Endodermal cell (in vitro differentiated cells): Measurements from ENCODE around the gene BUB3. TPM values are rescaled to one million over a fixed set of nuclear protein-coding genes. Genes with fewer than 3 reads are reported as not detected.

Source experiments
- DNase-seq: peaks from one replicate; pipeline ENCODE4 v3.0.0-alpha.2; 2017
- H3K27ac ChIP-seq: 2 replicates; pipeline ENCODE4 v1.5.1; 2013; ENCODE audit warnings: mild to moderate bottlenecking, low read depth, low read length, moderate library complexity
- H3K27me3 ChIP-seq: 2 replicates; pipeline ENCODE4 v1.6.1; 2013; ENCODE audit warnings: mild to moderate bottlenecking, low read length, moderate library complexity; ENCODE audit not compliant: insufficient read depth, control insufficient read depth, poor library complexity, severe bottlenecking
- H3K36me3 ChIP-seq: 2 replicates; pipeline ENCODE4 v1.7.0; 2013; ENCODE audit warnings: mild to moderate bottlenecking, low read length, moderate library complexity; ENCODE audit not compliant: control insufficient read depth, insufficient read depth
- H3K4me1 ChIP-seq: one replicate; pipeline ENCODE4 v1.7.0; 2013; ENCODE audit warnings: low read length; ENCODE audit not compliant: control insufficient read depth, insufficient read depth
- H3K4me3 ChIP-seq: 2 replicates; pipeline ENCODE4 v1.5.1; 2013; ENCODE audit warnings: mild to moderate bottlenecking, low read length, moderate library complexity
- H3K9ac ChIP-seq: 2 replicates; pipeline ENCODE4 v1.6.1; 2013; ENCODE audit warnings: mild to moderate bottlenecking, low read length, moderate library complexity; ENCODE audit not compliant: poor library complexity, severe bottlenecking; ENCODE audit errors: extremely low read depth
- H3K9me3 ChIP-seq: 2 replicates; pipeline ENCODE4 v1.6.1; 2013; ENCODE audit warnings: mild to moderate bottlenecking, low read length, moderate library complexity; ENCODE audit not compliant: control insufficient read depth
- H3K27ac Mint-ChIP-seq: 2 replicates; pipeline ENCODE4 v1.8.0; 2020; ENCODE audit warnings: mixed read lengths
- H3K27me3 Mint-ChIP-seq: 2 replicates; pipeline ENCODE4 v1.8.0; 2021; ENCODE audit warnings: mild to moderate bottlenecking, mixed read lengths; ENCODE audit not compliant: insufficient read depth
- H3K36me3 Mint-ChIP-seq: 2 replicates; pipeline ENCODE4 v1.8.0; 2020; ENCODE audit warnings: low read depth, mixed read lengths
- H3K4me1 Mint-ChIP-seq: 2 replicates; pipeline ENCODE4 v1.8.0; 2020; ENCODE audit warnings: mixed read lengths
- H3K4me3 Mint-ChIP-seq: 2 replicates; pipeline ENCODE4 v1.8.0; 2020; ENCODE audit warnings: mild to moderate bottlenecking, moderate library complexity, mixed read lengths
- H3K9me3 Mint-ChIP-seq: 2 replicates; pipeline ENCODE4 v1.8.0; 2020; ENCODE audit warnings: mild to moderate bottlenecking, mixed read lengths
- WGBS, 2 experiments: methylation state at CpG; one replicate each; pipeline versions ENCODE4 v1.1.5 to v1.1.7; 2013; ENCODE audit warnings: missing lambda C conversion rate in 2 of 2, mixed read lengths in 1 of 2; ENCODE audit not compliant: insufficient coverage in 1 of 2, insufficient read length in 1 of 2; 5-methylcytosine and 5-hydroxymethylcytosine counted together
- total RNA-seq, 2 donors: library from RNA; stranded (reverse); fragmentation: NEBNext Ultra II Directional in 1 of 2; extraction: Animal tissue kit (Norgen Biotek cat#: 25700) in 1 of 2; gene quantifications; 2 replicates in 1 of 2; 3 replicates in 1 of 2; pipeline ENCODE4 v1.2.1, GENCODE V29; 2021
- TF ChIP-seq, protein P1 (sequence below): fragments of 200-600 bp; sonication (generic); conservative IDR thresholded peaks from 2 replicates; pipeline ENCODE4 v1.5.0; 2021; ENCODE audit warnings: antibody characterized with exemption, mild to moderate bottlenecking

Gene BUB3
- total RNA-seq, 2 donors from 2014 or later, result 113 to 130 TPM

DNA sequence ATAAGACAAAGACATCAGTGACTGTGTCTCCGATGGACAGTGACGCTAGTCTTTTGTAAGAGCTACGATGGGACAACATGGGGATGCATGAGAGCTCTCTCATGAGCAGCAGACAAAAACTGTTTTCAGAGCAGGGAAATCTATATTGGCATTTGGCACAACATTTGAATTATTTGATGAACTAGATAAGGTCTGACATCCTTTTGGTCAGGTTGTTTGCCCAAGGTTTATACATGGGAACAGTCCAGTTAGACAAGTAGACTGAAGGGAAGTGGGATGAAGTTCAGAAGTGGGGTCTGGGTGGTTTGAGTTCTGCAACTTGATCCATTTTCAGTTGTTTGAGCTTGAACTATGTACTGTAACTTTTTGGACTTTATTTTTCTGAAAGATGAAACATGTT lies 50.8 kb downstream of the BUB3 start:
- Mint-ChIP-seq H3K27ac (no peak overlapping the region), H3K27me3 (peaks cover 7% of the 10 kb centered on the region), H3K4me3 (no peak overlapping the region), H3K4me1 (no peaks in the 10 kb centered on the region), H3K36me3 (peaks cover 9% of the 10 kb centered on the region), H3K9me3 (peaks cover 10% of the 10 kb centered on the region)
- DNase-seq, result no peak
- 84 to 97% methylated on average over 3 of the region's 3 CpGs for WGBS, 2 experiments
- H3K4me1 ChIP-seq, result no peaks in the 10 kb centered on the region
- no peak overlapping the region for H3K4me3 ChIP-seq
- no peaks in the 10 kb centered on the region for H3K9me3 ChIP-seq
- TF ChIP-seq, protein P1, sequence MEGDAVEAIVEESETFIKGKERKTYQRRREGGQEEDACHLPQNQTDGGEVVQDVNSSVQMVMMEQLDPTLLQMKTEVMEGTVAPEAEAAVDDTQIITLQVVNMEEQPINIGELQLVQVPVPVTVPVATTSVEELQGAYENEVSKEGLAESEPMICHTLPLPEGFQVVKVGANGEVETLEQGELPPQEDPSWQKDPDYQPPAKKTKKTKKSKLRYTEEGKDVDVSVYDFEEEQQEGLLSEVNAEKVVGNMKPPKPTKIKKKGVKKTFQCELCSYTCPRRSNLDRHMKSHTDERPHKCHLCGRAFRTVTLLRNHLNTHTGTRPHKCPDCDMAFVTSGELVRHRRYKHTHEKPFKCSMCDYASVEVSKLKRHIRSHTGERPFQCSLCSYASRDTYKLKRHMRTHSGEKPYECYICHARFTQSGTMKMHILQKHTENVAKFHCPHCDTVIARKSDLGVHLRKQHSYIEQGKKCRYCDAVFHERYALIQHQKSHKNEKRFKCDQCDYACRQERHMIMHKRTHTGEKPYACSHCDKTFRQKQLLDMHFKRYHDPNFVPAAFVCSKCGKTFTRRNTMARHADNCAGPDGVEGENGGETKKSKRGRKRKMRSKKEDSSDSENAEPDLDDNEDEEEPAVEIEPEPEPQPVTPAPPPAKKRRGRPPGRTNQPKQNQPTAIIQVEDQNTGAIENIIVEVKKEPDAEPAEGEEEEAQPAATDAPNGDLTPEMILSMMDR, result no peak
- no peaks in the 10 kb centered on the region for H3K27me3 ChIP-seq
- no peaks in the 10 kb centered on the region for H3K36me3 ChIP-seq
- no peak overlapping the region for H3K9ac ChIP-seq
- no peak overlapping the region for H3K27ac ChIP-seq

DNA sequence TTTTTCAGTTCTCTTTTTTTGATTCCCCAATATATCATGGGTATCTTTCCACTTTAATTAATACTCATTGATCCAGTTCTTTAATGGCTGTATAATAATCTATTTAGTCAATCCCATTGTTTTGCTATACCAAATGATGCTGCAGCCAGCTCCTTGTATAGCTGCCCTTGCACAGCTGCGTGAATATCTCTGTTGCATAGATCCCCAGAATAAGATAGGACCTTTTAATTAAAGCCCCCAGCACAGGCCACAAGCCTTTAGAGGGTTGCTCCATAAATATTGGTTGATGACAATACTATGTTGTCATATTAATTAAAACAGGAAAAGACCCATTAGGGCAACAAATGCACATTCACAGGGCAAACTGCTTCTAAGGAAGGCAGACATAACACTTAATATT lies 57.9 kb downstream of the BUB3 start:
- no peak overlapping the region for H3K27ac Mint-ChIP-seq

DNA sequence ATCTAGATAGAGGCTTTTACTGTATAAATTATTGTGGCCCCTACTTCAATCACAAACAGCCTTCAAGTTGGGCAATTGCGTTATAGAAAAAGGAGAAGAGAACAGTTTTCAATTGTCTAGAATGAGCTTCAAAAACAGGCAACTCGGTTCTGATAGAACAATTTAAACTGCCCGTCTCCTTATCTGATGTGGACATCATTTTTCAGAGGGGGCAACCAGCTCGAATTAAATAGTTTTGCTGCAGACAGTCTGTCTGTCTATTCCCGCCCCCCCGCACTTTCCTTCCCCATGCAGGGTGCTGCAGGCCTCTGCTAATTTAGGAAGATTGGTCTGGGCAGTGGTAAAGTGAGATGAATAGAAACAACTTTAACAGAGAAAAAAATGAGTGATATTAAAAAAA lies 58.4 kb downstream of the BUB3 start:
- 94 to 95% methylated on average over 3 to 6 of the region's 6 CpGs for WGBS, 2 experiments
- H3K27ac ChIP-seq, result no peak overlapping the region
- H3K9ac ChIP-seq, result no peak overlapping the region
- H3K4me3 Mint-ChIP-seq, result no peak overlapping the region
- no peaks in the 10 kb centered on the region for H3K36me3 ChIP-seq
- peaks cover 20% of the 10 kb centered on the region for H3K9me3 Mint-ChIP-seq
- peaks cover 20% of the 10 kb centered on the region for H3K9me3 ChIP-seq
- no peak for DNase-seq
- H3K36me3 Mint-ChIP-seq, result peaks cover 8% of the 10 kb centered on the region
- peaks cover 4% of the 10 kb centered on the region for H3K4me1 Mint-ChIP-seq
- peaks cover 6% of the 10 kb centered on the region for H3K27me3 ChIP-seq
- no peak overlapping the region for H3K27ac Mint-ChIP-seq
- H3K4me3 ChIP-seq, result no peak overlapping the region
- no peaks in the 10 kb centered on the region for H3K4me1 ChIP-seq
- H3K27me3 Mint-ChIP-seq, result peaks cover 13% of the 10 kb centered on the region
- TF ChIP-seq, protein P1, result no peak

More for the DNA sequence above, 57.9 kb downstream of the BUB3 start:
- 90% methylated on average over 1 of the region's 1 CpG; no CpG with 5 or more reads in 1 of the 2 experiments for WGBS, 2 experiments
- Histone ChIP-seq H3K36me3 (no peaks in the 10 kb centered on the region), H3K27me3 (peaks cover 5% of the 10 kb centered on the region), H3K4me3 (no peak overlapping the region), H3K9ac (no peak overlapping the region), H3K9me3 (peaks cover 20% of the 10 kb centered on the region), H3K27ac (no peak overlapping the region), H3K4me1 (no peaks in the 10 kb centered on the region)
- DNase-seq, result no peak
- peaks cover 9% of the 10 kb centered on the region for H3K36me3 Mint-ChIP-seq
- H3K9me3 Mint-ChIP-seq, result peaks cover 21% of the 10 kb centered on the region
- TF ChIP-seq, protein P1, result no peak
- H3K4me1 Mint-ChIP-seq, result peaks cover 4% of the 10 kb centered on the region
- H3K4me3 Mint-ChIP-seq, result no peak overlapping the region
- H3K27me3 Mint-ChIP-seq, result peaks cover 9% of the 10 kb centered on the region
